ENCODE measurements around the gene TRPV4. TPM values are rescaled to one million over a fixed set of nuclear protein-coding genes. Genes with fewer than 3 reads are reported as not detected.

TRPV4 gene
- total RNA-seq, 1 donor from 2014 or later = 5.6 TPM

- TF ChIP-seq POLR2A (IDR thresholded peaks at IDR 0.05) (no peak), CTCF (IDR thresholded peaks at IDR 0.05) (no peak), POLR2AphosphoS5 (IDR thresholded peaks at IDR 0.05; ENCODE audit: insufficient read depth in 1 of 2, low read depth in 1 of 2) (no peak)
- DNase-seq (ENCODE audit: extremely low spot score in 2 of 2) = no peak
- no peaks in the 10 kb centered on the region for H3K36me3 ChIP-seq
- intact Hi-C loops (cut with DNase I) = no loop called here
- no peak overlapping the region for H3K27ac ChIP-seq
- H3K4me3 ChIP-seq = no peak overlapping the region
- H3K4me1 ChIP-seq = peaks cover 7% of the 10 kb centered on the region
- no peaks in the 10 kb centered on the region for H3K9me3 ChIP-seq
- no peaks in the 10 kb centered on the region for H3K27me3 ChIP-seq
Observed at GRCh38 chr12:109841356-109841755, 8.2 kb upstream of the TRPV4 start.

DNA sequence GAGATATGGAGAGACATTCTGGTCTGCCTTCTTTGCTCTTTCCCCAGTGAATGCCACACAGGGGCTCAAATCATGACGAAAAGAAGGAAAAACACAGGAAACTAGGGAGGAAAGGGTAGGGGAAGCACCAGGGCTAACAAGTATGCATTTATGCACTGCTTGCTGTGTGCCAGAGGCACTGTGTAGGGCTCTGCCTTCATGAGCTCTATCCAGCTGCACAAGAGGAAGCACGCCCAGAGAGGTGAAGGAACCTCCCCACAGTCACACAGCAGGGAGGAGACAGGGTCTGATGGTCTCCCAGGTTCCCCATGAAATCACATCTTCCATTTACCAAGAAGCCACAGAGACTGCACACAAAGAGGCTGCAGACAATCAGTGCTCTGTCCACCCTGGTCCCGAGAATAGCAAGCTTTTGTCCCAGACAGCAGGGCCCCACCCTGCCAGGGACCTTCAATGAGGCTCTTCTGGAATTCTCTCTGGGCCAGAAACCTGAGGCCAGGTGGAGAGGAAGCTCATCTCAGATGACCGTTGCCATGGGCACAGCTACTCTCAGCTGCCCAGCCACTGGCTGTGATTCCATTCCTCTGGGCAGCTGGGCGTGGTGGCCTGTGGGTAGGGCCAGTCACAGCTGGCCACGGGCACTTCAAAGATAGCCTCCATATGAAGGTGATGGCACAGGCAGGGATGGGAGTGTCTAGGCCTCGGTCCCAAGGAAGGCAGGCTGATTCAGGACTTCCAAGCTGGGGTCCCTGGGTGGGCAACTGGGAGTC is 7.3 kb upstream of the TRPV4 start:
- no peaks in the 10 kb centered on the region for H3K36me3 ChIP-seq
- H3K4me1 ChIP-seq = peaks cover 5% of the 10 kb centered on the region
- no peaks in the 10 kb centered on the region for H3K27me3 ChIP-seq
- H3K9me3 ChIP-seq = no peaks in the 10 kb centered on the region
- no peak for TF ChIP-seq POLR2AphosphoS5 (IDR thresholded peaks at IDR 0.05; ENCODE audit: insufficient read depth in 1 of 2, low read depth in 1 of 2)
- no peak for TF ChIP-seq POLR2A (IDR thresholded peaks at IDR 0.05)
- no peak for TF ChIP-seq CTCF (IDR thresholded peaks at IDR 0.05)
- no peak overlapping the region for H3K4me3 ChIP-seq
- no peak overlapping the region for H3K27ac ChIP-seq
- no peak for DNase-seq (ENCODE audit: extremely low spot score in 2 of 2)
- intact Hi-C loops (cut with DNase I) = no loop called here

GRCh38 chr12:109839444-109839843 is 6.2 kb upstream of the TRPV4 start:
- DNase-seq (ENCODE audit: extremely low spot score in 2 of 2) = no peak
- H3K4me1 ChIP-seq = no peaks in the 10 kb centered on the region
- no peaks in the 10 kb centered on the region for H3K9me3 ChIP-seq
- no peak overlapping the region for H3K4me3 ChIP-seq
- TF ChIP-seq POLR2AphosphoS5 (IDR thresholded peaks at IDR 0.05; ENCODE audit: insufficient read depth in 1 of 2, low read depth in 1 of 2) (no peak), POLR2A (IDR thresholded peaks at IDR 0.05) (no peak), CTCF (IDR thresholded peaks at IDR 0.05) (no peak)
- no peaks in the 10 kb centered on the region for H3K27me3 ChIP-seq
- H3K36me3 ChIP-seq = no peaks in the 10 kb centered on the region
- intact Hi-C loops (cut with DNase I) = no loop called here
- no peak overlapping the region for H3K27ac ChIP-seq

- H3K27ac ChIP-seq = no peak overlapping the region
- H3K9me3 ChIP-seq = no peaks in the 10 kb centered on the region
- H3K4me3 ChIP-seq = no peak overlapping the region
- TF ChIP-seq POLR2AphosphoS5 (IDR thresholded peaks at IDR 0.05; ENCODE audit: insufficient read depth in 1 of 2, low read depth in 1 of 2) = no peak
- TF ChIP-seq POLR2A (IDR thresholded peaks at IDR 0.05) = no peak
- TF ChIP-seq CTCF (IDR thresholded peaks at IDR 0.05) = no peak
- H3K36me3 ChIP-seq = no peaks in the 10 kb centered on the region
- H3K4me1 ChIP-seq = peaks cover 5% of the 10 kb centered on the region
- DNase-seq (ENCODE audit: extremely low spot score in 2 of 2) = no peak
- no peaks in the 10 kb centered on the region for H3K27me3 ChIP-seq
- intact Hi-C loops (cut with DNase I) = no loop called here
Observed at GRCh38 chr12:109836916-109837315, 3.7 kb upstream of the TRPV4 start.

- TF ChIP-seq POLR2AphosphoS5 (IDR thresholded peaks at IDR 0.05; ENCODE audit: insufficient read depth in 1 of 2, low read depth in 1 of 2) (no peak), CTCF (IDR thresholded peaks at IDR 0.05) (no peak)
- no peak overlapping the region for H3K4me3 ChIP-seq
- H3K27ac ChIP-seq = no peak overlapping the region
- no peaks in the 10 kb centered on the region for H3K36me3 ChIP-seq
- no peaks in the 10 kb centered on the region for H3K27me3 ChIP-seq
- H3K9me3 ChIP-seq = no peaks in the 10 kb centered on the region
- intact Hi-C loops (cut with DNase I) = no loop called here
- peaks cover 5% of the 10 kb centered on the region for H3K4me1 ChIP-seq
- no peak for DNase-seq (ENCODE audit: extremely low spot score in 2 of 2)
Observed at GRCh38 chr12:109835827-109836226, 2.6 kb upstream of the TRPV4 start.

Measured in vagina (tissue), 2 donors.